MM.1S (cell line): ENCODE data around the gene SLC6A9.

Source experiments
- DNase-seq: peaks from one replicate; pipeline ENCODE4 v3.0.0-alpha.2; 2015
- H2AFZ ChIP-seq: fragments of 300-600 bp; sonication (generic); 2 replicates; pipeline ENCODE4 v1.6.0; 2016; ENCODE audit warnings: antibody characterized with exemption, low read length
- H3F3A ChIP-seq: fragments of 300-600 bp; sonication (generic); 2 replicates; pipeline ENCODE4 v1.6.1; 2016; ENCODE audit warnings: mild to moderate bottlenecking, antibody characterized with exemption, low read length, moderate library complexity, mixed read lengths; ENCODE audit not compliant: insufficient read depth
- H3K27ac ChIP-seq: fragments of 300-600 bp; sonication (generic); 2 replicates; pipeline ENCODE4 v1.5.1; 2016; ENCODE audit warnings: mild to moderate bottlenecking, low read length
- H3K27me3 ChIP-seq: fragments of 300-600 bp; sonication (generic); replicated peaks from 2 replicates; pipeline ENCODE4 v1.6.0; 2016; ENCODE audit warnings: low read length; ENCODE audit not compliant: insufficient read depth
- H3K36me3 ChIP-seq: fragments of 300-600 bp; sonication (generic); replicated peaks from 2 replicates; pipeline ENCODE4 v1.6.1; 2016; ENCODE audit warnings: mild to moderate bottlenecking, low read length, mixed read lengths; ENCODE audit not compliant: insufficient read depth
- H3K4me1 ChIP-seq: fragments of 300-600 bp; sonication (generic); 2 replicates; pipeline ENCODE4 v1.6.1; 2016; ENCODE audit warnings: low read length, mixed read lengths
- H3K4me2 ChIP-seq: fragments of 300-600 bp; sonication (generic); 2 replicates; pipeline ENCODE4 v1.6.0; 2016; ENCODE audit warnings: low read depth, low read length
- H3K4me3 ChIP-seq: fragments of 300-600 bp; sonication (generic); 2 replicates; pipeline ENCODE4 v1.5.1; 2016; ENCODE audit warnings: low read length, mixed read lengths
- H3K79me2 ChIP-seq: fragments of 300-600 bp; sonication (generic); 2 replicates; pipeline ENCODE4 v1.6.1; 2016; ENCODE audit warnings: mixed run types, low read length, mixed read lengths
- H3K9ac ChIP-seq: fragments of 300-600 bp; sonication (generic); 2 replicates; pipeline ENCODE4 v1.6.1; 2016; ENCODE audit warnings: low read length, mixed read lengths
- H3K9me2 ChIP-seq: fragments of 300-600 bp; sonication (generic); replicated peaks from 2 replicates; pipeline ENCODE4 v1.6.1; 2016; ENCODE audit warnings: mild to moderate bottlenecking, low read length, mixed read lengths; ENCODE audit not compliant: insufficient read depth
- H3K9me3 ChIP-seq: fragments of 300-600 bp; sonication (generic); replicated peaks from 2 replicates; pipeline ENCODE4 v1.6.1; 2016; ENCODE audit warnings: mild to moderate bottlenecking, low read length, mixed read lengths; ENCODE audit not compliant: insufficient read depth
- H4K20me1 ChIP-seq: fragments of 300-600 bp; sonication (generic); 2 replicates; pipeline ENCODE4 v1.6.1; 2016; ENCODE audit warnings: mild to moderate bottlenecking, low read length, moderate library complexity, mixed read lengths; ENCODE audit not compliant: insufficient read depth
- EZH2 ChIP-seq: fragments of 300-600 bp; sonication (generic); optimal IDR thresholded peaks from 2 replicates; pipeline ENCODE3; 2017; ENCODE audit warnings: low read depth, mild to moderate bottlenecking, antibody characterized with exemption, low read length, mixed read lengths
- EZH2phosphoT487 ChIP-seq: fragments of 300-600 bp; sonication (generic); IDR thresholded peaks from 2 replicates; pipeline ENCODE4 v1.6.1; 2018; ENCODE audit warnings: antibody characterized with exemption, low read length
- TF ChIP-seq, protein P1 (sequence below): fragments of 300-600 bp; sonication (generic); IDR thresholded peaks from 2 replicates; pipeline ENCODE4 v1.5.1; 2016; ENCODE audit warnings: antibody characterized with exemption, low read length, mixed read lengths

Gene SLC6A9

GRCh38 chr1:43985984-43986595 lies 45.2 kb downstream of the SLC6A9 start:
- H3K27ac ChIP-seq = no peak overlapping the region

GRCh38 chr1:43984855-43985254 lies 46.4 kb downstream of the SLC6A9 start:
- no peaks in the 10 kb centered on the region for H3K9me3 ChIP-seq
- H3K4me1 ChIP-seq = peaks cover 5% of the 10 kb centered on the region; the same call in 1 of the 2 replicates
- peaks cover 16% of the 10 kb centered on the region for H3K79me2 ChIP-seq
- H3K27ac ChIP-seq = no peak overlapping the region
- no peaks in the 10 kb centered on the region for H3K9me2 ChIP-seq
- no peak overlapping the region for H3K4me2 ChIP-seq
- no peak for TF ChIP-seq EZH2
- no peaks in the 10 kb centered on the region for H3K36me3 ChIP-seq
- H4K20me1 ChIP-seq = no peaks in the 10 kb centered on the region
- H3F3A ChIP-seq = no peaks in the 10 kb centered on the region
- H2AFZ ChIP-seq = no peak overlapping the region
- no peak overlapping the region for H3K9ac ChIP-seq
- DNase-seq = no peak
- H3K4me3 ChIP-seq = no peak overlapping the region
- H3K27me3 ChIP-seq = no peaks in the 10 kb centered on the region

More at GRCh38 chr1:43985984-43986595, 45.2 kb downstream of the SLC6A9 start:
- TF ChIP-seq, protein P1, sequence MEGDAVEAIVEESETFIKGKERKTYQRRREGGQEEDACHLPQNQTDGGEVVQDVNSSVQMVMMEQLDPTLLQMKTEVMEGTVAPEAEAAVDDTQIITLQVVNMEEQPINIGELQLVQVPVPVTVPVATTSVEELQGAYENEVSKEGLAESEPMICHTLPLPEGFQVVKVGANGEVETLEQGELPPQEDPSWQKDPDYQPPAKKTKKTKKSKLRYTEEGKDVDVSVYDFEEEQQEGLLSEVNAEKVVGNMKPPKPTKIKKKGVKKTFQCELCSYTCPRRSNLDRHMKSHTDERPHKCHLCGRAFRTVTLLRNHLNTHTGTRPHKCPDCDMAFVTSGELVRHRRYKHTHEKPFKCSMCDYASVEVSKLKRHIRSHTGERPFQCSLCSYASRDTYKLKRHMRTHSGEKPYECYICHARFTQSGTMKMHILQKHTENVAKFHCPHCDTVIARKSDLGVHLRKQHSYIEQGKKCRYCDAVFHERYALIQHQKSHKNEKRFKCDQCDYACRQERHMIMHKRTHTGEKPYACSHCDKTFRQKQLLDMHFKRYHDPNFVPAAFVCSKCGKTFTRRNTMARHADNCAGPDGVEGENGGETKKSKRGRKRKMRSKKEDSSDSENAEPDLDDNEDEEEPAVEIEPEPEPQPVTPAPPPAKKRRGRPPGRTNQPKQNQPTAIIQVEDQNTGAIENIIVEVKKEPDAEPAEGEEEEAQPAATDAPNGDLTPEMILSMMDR = no peak
- no peak for TF ChIP-seq EZH2
- TF ChIP-seq EZH2phosphoT487 = no peak
- no peaks in the 10 kb centered on the region for H3K9me3 ChIP-seq
- H3K27me3 ChIP-seq = no peaks in the 10 kb centered on the region
- DNase-seq = no peak
- peaks cover 7% of the 10 kb centered on the region; the same call in 1 of the 2 replicates for H3K79me2 ChIP-seq
- H3K36me3 ChIP-seq = no peaks in the 10 kb centered on the region
- H4K20me1 ChIP-seq = no peaks in the 10 kb centered on the region
- peaks cover 7% of the 10 kb centered on the region for H3K4me1 ChIP-seq
- no peak overlapping the region for H2AFZ ChIP-seq
- H3F3A ChIP-seq = peaks cover 2% of the 10 kb centered on the region; the same call in 1 of the 2 replicates
- no peak overlapping the region for H3K4me3 ChIP-seq
- H3K9ac ChIP-seq = no peak overlapping the region
- no peaks in the 10 kb centered on the region for H3K9me2 ChIP-seq
- H3K4me2 ChIP-seq = no peak overlapping the region

- Histone ChIP-seq H3K9me2 (no peaks in the 10 kb centered on the region), H3K9me3 (no peaks in the 10 kb centered on the region), H3K4me2 (no peak overlapping the region), H3K27me3 (no peaks in the 10 kb centered on the region), H3K79me2 (peaks cover 18% of the 10 kb centered on the region), H4K20me1 (no peaks in the 10 kb centered on the region), H3K9ac (no peak overlapping the region), H3K27ac (no peak overlapping the region), H3K4me1 (peaks cover 6% of the 10 kb centered on the region; the same call in 1 of the 2 replicates), H3K36me3 (no peaks in the 10 kb centered on the region), H3K4me3 (no peak overlapping the region), H3F3A (peaks cover under 1% of the 10 kb centered on the region; the same call in 1 of the 2 replicates), H2AFZ (no peak overlapping the region)
- TF ChIP-seq EZH2 (no peak), EZH2phosphoT487 (no peak)
- TF ChIP-seq, protein P1 = no peak
- DNase-seq = no peak
Observed at GRCh38 chr1:43983253-43983899, 47.9 kb downstream of the SLC6A9 start.

GRCh38 chr1:43982808-43983207 lies 48.5 kb downstream of the SLC6A9 start:
- H3K4me3 ChIP-seq = no peak overlapping the region
- H3K27ac ChIP-seq = no peak overlapping the region
- DNase-seq = no peak
- peaks cover 20% of the 10 kb centered on the region for H3K79me2 ChIP-seq
- H3K36me3 ChIP-seq = no peaks in the 10 kb centered on the region
- no peaks in the 10 kb centered on the region for H4K20me1 ChIP-seq
- no peaks in the 10 kb centered on the region for H3K9me3 ChIP-seq
- H3F3A ChIP-seq = peaks cover 6% of the 10 kb centered on the region; the same call in 1 of the 2 replicates
- H2AFZ ChIP-seq = no peak overlapping the region
- H3K4me1 ChIP-seq = peaks cover 12% of the 10 kb centered on the region; the same call in 1 of the 2 replicates
- TF ChIP-seq, protein P1 = no peak
- no peak for TF ChIP-seq EZH2
- TF ChIP-seq EZH2phosphoT487 = no peak
- H3K4me2 ChIP-seq = no peak overlapping the region
- no peaks in the 10 kb centered on the region for H3K27me3 ChIP-seq
- no peaks in the 10 kb centered on the region for H3K9me2 ChIP-seq
- no peak overlapping the region for H3K9ac ChIP-seq
